Stimulated activated CD8-positive, alpha-beta memory T cell treated with anti-CD3 and anti-CD28 coated beads, Interleukin-15, amount 100 ng/mL, for 48 hours (primary cell): ENCODE results near the gene ALKBH5.
A peak's percentile ranks its signal among the peaks of the same experiment; 100 is the strongest.

ENCODE experiments used
- DNase-seq, 2 donors: peaks; one replicate each; pipeline ENCODE4 v3.0.0-alpha.2; 2020; ENCODE audit warnings: low read depth in 2 of 2

The ALKBH5 gene

DNA sequence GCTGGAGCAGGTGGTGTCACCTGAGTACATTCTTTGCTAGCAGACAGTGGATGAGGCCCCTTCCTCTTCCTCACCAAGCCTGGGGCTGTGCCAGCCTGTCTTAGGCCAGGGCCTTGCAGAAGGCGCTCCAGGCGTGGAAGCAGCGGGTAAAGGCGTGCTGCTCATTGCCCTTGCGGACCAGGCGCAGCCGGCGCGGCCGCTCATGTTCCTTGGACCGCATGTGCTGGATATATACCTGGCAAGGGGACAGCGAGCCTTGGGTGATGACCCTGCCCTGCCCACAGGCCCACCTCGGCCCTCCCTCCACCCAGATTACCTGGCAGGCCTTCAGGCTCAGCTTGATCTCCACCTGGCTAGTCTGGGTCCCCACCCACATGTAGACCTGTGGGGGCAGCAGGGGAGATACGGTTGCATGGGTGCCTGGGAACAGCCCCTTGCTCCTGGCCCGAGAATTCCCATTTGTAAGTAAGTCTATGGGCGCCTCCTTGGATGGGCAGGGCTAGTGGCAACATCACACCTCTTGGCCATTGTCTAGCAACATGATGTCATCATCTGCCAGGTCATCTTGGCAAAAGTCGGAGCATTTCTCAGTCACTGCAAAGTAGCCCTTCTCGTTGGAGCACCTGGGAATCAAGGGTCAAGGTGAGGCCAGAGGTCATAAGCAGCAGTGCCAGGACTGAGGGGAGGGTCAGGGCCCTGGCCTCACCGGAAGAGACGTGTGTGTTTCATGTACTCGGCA, 61.6 kb downstream of the ALKBH5 start:
- no peak for DNase-seq

DNA sequence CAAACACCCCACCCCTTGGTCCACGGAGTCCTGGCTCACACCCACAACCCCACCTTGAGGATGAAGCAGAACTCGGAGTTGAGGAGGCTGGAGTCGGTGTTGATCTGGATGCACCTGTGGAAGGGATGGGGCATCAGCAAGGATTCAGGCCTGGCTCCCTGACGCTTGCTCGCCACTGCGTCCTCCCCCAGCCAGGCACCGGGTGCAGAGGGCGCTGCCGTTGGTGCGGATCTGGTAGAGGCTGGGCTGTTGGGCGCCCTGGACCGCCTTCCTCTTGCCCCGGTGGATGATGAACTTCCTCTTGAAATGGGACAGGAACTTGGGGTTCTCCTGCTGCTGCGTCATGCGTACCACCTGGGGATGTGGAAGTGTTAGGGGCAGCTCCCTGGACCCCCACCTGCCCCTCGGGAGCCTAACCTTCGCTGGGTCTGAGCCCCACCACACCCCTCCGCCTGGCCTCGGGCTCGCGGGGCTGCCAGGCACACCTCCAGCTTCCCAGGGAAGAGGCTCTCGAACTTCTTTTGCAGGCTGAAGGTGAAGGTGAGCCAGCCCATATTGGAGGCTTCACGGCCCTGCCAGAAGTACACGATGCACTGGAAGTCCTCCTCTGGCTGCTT, 62.6 kb downstream of the ALKBH5 start:
- no peak for DNase-seq

DNA sequence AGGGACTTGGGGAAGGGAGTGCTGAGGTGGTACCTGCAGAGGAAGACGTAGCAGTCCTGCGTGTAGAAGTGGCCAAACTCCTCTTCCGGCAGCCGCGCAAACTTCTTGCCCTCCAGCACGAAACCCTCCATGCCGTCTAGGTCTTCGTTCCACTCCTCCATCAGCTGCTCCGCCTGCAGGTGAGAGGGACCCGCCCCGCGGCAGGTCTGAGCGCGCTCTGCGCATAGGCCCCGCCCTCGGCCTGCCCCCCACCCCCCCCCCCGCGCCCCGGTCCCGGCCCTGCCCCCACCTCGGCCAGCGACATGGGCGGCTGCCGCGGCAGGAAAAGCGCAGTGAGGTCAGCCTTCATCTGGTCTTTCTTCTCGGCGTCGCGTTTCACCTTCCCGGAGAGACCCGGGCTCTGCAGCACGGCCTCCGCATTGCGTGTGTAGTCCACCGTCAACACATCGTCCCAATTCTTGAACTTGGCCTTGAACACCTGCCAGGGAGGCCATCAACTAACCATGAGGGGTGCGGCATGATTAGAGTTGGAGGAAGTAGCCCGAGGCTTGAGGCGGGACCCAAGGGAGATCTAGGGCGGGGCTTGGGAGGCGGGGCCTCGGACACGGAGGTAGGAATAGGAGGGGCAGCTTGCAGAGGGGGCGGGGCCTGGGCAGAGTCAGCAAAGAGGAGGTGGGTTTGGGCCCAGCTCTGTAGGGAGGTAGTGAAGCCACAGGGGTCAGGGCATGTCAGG, 63.4 kb downstream of the ALKBH5 start:
- peak in 1 of 2 donors; percentile 34 for DNase-seq

DNA sequence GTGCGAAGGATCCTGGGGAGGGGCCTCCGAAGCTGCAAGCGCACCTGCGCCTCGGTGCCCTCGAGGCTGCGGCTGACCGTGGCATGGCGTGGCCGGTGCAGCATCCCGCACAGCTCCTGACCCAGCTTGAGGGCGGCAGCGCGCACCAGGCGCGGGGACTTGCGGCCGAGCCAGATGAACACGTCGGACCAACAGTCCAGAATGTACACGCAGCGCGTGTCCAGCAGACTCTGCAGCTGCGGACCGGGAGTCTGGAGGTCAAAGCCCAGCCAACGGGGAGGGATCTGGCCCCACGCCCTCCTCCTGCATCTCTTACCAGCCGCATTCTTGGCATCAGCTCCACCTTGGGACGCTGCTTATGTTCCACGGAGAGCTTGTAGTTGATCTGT, 64.0 kb downstream of the ALKBH5 start:
- DNase-seq, result no peak

DNA sequence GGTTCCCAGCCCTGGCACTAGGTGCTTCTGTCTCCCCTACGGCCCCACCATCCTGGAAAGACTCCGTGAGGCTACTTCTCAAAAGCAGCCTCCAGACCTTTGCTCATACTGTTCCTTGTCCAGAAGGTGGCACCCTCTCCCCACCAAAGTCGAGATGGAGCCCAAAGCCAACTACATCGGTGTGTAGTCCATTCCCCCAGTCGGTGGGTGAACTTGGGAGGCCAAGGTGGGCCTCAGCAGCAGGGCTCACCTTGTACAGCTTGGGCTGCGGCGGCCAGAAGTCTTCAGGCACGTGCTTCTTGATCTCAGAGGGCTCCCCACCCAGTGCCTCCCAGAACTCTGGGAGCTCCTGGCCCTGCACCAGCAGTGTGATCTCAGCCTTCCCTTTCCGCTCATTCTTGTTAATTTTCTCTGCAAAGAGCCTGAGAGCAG, 64.7 kb downstream of the ALKBH5 start:
- peak in 1 of 2 donors; percentile 39 for DNase-seq

DNA sequence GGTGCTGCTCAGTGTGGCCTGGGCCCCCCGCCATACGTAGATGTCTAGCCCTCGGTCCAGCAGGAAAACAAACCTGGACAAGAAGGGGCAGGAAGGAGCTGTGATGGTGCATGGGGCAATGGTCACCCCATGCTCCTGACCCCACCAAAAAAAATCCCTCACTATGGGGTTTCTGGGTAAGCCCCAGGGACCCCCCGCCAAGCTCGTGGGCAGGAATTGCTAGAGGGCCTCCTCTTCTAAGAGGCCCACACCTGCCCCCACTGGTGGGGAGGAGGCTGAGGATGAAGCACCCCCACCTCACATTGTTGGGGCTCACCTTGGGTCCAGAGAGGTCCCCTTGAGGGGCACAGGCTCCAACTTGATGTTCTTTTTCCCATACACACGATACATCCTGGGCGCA, 65.2 kb downstream of the ALKBH5 start:
- DNase-seq, result no peak

DNA sequence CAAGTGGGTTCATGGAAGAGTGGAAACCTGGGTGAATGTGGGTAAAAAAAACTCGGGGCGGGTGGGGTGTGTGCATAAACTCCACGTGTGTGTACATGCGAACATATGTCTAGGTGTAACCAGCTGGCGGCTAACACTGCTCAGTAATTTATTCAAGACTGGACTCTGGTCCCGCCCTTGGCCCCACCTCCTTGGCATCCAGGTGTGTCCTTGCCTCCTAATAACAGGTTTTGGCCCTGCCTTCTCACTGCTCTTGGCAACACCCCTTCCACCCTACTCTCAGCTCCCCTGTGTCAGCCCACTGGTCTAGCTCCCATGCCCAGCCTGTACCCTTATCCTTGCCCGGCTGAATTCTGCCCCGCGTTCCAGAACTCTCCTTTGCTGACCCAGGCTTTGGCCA, 66.6 kb downstream of the ALKBH5 start:
- DNase-seq, result no peak

DNA sequence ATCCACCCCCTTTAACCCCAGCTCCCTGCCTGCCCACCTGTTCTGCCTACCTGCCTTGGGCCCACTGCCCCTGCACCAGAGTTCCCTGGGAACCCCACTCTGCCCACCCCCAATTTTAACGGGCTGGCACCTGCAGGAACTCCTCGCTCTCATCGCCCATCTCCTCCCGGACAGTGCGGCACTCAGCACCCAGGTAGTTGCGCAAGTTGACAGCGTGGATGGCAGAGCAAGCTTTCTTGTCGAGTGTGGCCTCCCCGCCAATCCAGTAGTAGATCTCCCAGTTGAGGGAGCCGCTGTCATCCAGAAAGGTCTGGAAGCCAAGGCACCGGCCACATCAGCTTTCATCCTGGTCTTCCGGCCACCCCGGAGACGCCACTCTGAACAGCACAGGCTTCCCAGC, 67.1 kb downstream of the ALKBH5 start:
- DNase-seq, result no peak

DNA sequence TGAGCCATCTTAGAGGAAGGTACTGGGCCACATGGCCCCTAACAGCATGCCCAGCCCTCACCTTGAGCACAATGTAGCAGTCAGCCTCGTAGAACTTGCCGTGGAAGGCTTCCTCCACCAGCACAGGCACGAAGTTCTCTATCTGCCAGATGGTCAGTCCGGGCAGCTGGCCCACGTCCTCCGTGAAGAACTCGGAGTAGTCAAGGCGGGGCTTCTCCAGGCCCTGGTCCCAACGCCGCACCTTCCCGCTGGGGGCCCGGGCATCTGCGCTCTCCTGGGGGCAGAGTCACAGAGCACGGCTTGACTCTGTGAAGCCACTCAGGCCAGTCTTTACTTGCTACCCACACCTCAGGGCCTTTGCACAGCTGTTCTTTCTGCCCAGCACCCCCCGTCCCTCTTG, 67.6 kb downstream of the ALKBH5 start:
- DNase-seq, result no peak

DNA sequence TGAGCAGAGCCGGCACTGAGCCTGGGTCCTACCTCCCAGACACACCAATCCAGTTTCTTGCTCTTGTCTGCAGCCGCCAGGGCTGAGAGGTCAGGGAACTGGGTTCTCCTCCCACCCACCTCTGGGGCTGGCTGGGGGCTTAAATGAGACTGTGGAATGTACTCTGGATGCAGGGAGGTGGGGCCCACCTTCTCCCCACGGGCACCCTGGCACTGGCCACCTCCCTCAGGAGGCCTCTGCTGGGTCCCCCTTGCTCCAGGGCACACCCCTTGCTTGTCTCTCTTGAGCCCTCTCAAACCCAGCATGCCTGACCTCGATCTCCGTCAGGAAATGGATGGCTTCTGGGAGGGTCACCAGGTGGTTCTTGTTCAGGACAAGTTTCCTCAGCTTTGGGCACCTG, 68.5 kb downstream of the ALKBH5 start:
- no peak for DNase-seq

DNA sequence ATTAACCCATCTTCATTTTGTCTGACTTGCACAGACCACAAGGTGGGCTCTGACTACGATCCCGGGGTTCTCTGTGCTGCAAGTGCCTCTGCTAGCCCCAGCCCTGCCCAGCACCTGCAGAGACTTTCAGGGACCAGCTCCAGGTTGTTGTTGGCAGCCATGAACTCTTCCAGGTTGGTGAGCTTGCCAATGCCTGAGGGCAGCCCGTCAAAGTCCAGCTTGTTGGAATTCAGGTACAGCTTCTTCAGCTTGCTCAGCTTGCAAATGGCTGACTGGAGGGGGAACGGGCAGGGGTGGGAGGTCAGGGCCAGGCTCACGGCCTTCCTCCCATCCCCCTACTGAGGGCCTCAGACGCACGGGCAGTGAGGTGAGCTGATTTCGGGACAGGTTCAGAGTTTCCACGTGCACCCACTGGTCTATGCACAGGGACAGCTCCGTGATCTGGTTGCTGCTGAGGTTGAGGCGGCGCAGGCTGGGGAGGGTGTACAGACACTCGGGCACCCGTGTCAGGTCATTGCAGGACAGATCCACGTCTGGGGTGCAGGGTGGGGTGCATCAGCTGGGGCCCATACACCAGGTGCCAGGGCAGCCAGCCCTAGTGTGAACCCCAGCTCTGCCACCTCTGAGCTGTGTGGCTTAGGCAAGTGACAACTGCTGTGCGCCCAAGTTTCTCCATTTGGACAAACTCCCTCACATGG, 69.7 kb downstream of the ALKBH5 start:
- DNase-seq, result no peak

DNA sequence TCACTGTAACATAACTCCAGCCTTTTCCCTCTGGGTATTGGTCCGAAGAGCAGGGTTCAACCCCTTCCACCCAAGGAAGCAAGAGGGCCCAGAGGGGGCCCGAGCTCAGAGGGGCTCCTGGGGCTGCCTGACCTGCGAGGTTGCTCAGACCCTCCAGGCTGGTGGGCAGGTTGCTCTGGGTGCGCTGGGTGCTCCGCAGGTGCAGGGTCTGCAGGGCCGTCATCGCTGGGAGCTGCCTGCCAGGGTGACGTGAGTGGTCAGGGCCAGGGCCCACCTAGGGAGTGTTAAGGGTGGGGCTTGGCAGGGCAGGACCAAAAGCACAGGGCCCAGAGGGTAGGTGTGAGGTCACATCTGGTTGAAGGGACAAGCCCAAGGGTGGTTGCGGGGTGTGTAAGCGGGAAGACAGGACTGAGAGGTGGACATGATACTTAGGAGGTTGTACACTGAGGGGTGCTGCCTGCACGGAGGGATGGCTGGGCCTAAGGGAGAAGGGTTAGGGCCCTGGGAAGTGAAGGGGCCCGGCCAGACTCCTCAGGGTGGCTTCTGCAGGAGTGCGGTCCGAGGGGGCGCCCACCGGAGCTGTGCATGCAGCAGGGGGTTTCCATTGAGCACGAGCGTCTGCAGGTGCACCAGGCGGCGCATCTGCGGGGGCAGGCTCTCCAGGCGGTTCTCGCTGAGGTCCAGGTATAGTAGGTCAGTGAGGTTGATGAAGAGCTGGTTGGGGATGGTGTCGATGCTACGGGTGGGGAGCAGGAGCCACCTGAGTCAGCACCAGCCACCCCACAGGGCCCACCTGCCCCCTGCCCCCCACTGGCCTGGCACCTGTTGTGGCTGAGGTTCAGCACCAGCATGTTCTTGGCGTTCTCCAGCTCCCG, 70.6 kb downstream of the ALKBH5 start:
- DNase-seq, result no peak

DNA sequence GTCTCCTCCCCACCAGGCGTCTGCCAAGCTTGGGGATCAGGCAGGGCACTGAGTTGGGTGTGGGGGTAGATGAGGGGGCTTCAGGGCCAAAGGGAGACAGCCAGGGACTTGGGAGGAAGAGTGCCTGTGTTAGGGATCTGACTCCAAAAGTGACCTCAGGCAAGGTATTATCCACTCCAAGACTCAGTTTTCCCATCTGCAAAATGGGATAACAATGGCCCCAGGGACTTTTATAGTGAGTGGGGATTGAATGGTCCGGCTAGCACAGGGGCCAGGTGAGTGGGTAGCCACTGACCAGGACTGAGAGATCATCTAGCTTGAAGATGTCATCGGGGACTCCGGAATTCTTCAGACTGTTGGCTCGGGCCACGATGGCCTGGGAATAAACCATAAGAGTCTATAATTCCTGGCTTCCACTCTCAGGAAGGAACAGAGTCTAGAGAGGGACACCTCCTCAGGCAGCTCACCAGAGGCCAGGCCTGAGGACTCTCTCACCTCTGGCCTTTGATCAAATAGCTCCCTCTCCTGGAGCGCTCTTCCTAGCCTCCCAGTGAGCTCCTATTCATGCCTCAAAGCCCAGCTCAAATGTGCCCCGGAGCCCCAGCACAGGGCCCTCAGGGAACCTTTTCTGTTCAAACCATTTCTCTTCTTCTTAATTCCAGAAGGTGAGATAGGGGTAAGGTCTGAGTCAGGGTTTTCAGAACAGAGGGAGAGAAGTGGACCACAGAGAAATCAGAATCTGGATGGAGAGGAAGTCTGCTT, 71.4 kb downstream of the ALKBH5 start:
- DNase-seq, result no peak

DNA sequence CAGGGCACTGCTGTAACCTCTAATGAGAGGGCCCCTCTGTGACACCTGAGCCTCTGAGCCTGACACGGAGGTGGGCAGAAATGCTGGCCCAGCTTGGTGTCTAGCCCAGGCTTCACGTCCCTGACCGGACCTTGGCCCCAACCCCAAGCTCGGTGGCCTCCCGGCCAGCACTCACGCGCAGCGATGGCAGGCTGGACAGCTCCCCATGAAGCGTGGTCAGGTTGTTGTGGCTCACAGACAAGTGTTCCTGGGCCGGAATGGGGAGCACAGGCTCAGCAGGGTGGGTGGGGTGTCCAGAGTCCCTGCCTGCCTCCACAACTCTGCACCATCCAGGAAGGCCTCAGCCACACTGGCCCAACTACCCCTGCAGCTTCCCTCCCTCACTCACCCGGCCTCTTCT, 72.7 kb downstream of the ALKBH5 start:
- no peak for DNase-seq

DNA sequence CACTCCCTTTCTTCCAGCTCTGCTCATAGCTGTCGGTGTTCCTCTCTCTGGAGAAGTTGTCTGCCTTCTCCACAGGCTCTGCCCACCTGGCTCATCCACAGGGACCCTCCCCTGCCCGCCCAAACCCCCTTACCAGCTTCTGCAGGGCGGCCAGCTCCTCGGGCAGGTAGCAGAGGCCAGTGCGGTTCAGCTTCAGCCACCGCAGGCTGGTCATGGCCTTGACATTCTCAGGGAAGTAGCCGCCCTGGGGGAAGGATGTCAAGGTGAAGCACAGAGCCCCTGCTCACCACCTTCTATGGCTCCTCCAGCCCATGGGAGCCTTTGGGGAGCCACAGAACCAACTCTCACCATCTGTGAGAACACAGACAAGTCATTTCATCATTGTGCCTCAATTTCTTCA, 73.1 kb downstream of the ALKBH5 start:
- no peak for DNase-seq

DNA sequence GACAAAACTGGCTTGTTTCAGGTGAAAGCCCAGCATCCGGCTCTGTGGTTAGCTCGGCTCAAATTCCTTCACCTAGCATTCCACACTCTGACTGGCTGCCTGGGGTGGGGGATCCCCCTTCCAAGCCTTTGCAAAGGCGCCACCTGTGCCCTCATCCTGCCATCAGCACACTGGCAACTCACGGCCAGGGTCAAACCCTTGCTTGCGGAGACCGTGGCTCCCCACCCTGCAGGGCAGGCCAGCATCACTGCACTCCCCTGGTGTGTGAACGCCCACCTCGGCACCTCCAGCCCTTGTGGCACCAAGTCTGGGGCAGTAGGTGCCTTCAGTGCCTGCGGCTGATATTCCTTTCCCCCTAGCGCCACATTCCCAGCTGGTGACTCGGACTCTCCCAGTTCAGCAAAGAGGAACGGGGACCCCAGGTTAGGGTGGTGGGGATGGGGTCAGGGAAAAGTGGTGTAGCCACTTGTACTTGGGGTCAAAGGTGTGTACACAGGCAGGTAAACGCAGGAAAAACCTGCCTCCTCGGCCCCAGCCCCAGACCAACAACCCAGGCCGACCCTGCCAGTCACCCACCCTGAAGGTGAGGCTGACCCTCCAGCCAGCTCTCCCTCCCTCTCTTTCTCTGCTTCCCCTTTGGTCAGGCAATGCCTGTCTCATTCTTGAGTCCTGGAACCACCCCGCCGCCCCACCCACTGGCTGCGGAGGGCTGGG, 73.8 kb downstream of the ALKBH5 start:
- DNase-seq, result no peak

DNA sequence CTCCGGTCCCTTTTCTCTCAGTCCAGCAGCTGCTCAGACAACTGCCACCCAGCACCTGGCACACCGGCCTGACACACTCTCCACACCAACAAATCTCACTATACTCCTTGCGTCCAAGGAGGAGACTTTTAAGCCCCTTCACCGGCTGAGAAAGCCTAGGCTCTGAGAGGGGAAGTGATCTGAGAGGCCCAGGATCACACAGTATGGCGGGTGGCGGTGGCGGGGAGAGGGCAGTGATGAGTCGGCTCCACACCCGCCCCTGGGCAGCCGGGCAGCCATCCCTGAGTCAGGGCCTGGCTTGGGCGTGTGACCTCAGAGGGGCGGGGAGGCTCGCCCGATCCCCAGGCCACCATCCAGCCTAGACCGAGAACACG, 74.3 kb downstream of the ALKBH5 start:
- DNase-seq, result peak; percentile 25 to 37

DNA sequence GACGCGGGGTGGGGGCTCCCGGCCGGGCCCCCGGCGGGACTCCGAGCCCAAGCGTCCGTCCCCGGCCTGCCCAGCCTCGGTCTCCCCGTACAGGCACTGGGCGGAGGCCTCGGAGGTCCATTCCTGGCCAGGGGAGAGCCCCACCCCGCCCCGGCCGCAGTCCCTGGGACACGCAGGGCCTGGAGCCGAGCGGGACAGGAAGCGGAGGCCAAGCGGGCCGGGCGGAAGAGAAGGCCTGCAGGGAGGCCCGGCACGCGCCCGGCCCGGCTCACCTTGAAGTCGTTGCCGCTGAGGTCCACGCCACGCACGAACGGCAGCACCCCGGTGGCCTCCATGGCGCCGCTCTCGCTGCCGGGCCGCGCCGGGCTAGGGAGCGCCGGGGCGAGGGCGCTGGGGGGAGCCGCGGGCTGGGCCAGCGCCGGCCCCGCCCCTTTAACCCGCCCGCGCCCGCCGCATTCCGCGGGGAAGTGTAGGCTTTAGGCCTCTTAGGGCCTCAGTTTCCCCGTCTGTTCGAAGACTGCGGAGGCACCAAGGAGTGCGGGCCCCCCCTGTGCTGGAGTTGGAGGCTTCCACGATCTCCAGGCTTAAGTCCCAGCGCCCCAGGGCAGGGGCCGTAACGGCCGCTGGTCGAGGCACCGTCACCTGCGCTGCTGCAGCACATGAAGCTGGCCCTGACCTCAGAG, 74.9 kb downstream of the ALKBH5 start, which contains the start of gene FLII:
TSS of gene FLII (minus strand) at position 383 of the 683 bp plus-strand sequence. CDS start at position 335, 48 bp downstream.
- peak in 1 of 2 donors; percentile 31 for DNase-seq
